Measurements from ENCODE around the gene MYLK. TPM values are rescaled to one million over a fixed set of nuclear protein-coding genes. Genes with fewer than 3 reads are reported as not detected.

Gene MYLK
- total and polyA plus RNA-seq, 5 donors from 2014 or later = 0.07 to 2.9 (median 0.20) TPM; not detected in 1

- no peak overlapping the region for H3K4me3 ChIP-seq (ENCODE audit: low read depth, low read length)
- DNase-seq (no peak), ATAC-seq (ENCODE audit: low read depth in 2 of 2) (no peak)
- Mint-ChIP-seq H3K27me3 (no peaks in the 10 kb centered on the region), H3K4me1 (no peaks in the 10 kb centered on the region), H3K27ac (no peak overlapping the region), H3K9me3 (no peaks in the 10 kb centered on the region), H3K36me3 (peaks cover 22% of the 10 kb centered on the region), H3K4me3 (no peak overlapping the region)
- no peak overlapping the region for H3K27ac ChIP-seq (ENCODE audit: insufficient read depth, low read length, poor library complexity, severe bottlenecking)
- H3K27me3 ChIP-seq (ENCODE audit: control insufficient read depth, insufficient read depth, low read length) = no peaks in the 10 kb centered on the region
- H3K4me1 ChIP-seq (ENCODE audit: control insufficient read depth, insufficient read depth, low read length, poor library complexity, severe bottlenecking) = no peaks in the 10 kb centered on the region
- no peaks in the 10 kb centered on the region for H3K36me3 ChIP-seq (ENCODE audit: control insufficient read depth, insufficient read depth, low read length)
- no peaks in the 10 kb centered on the region for H3K9me3 ChIP-seq (ENCODE audit: control insufficient read depth in 2 of 2, low read length in 2 of 2)
These were observed 247.0 kb downstream of the MYLK start for GRCh38 chr3:123637131-123637530.

DNA sequence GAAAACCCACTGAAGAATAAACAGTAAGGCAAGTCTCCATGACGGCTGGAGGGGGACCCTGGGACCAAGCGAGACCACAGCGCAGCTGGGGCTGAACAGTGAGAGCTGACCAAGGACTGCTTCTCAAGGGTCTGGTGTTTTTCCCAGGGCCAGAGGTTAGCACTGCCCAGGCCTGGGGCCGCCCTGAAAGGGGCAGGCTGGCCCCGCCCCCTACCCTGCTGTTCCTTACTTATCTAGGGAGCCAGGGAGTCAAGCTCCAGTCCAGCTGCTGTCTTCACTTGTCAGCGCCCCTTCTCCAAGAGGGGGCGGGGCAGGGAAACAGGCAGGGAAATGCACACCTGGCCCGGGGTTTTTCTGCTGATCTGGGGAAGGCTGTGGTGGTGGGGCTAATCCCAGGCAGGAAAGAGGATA lies 247.7 kb downstream of the MYLK start:
- Histone ChIP-seq H3K27ac (ENCODE audit: insufficient read depth, low read length, poor library complexity, severe bottlenecking) (no peak overlapping the region), H3K4me1 (ENCODE audit: control insufficient read depth, insufficient read depth, low read length, poor library complexity, severe bottlenecking) (no peaks in the 10 kb centered on the region), H3K27me3 (ENCODE audit: control insufficient read depth, insufficient read depth, low read length) (no peaks in the 10 kb centered on the region), H3K36me3 (ENCODE audit: control insufficient read depth, insufficient read depth, low read length) (no peaks in the 10 kb centered on the region), H3K9me3 (ENCODE audit: control insufficient read depth in 2 of 2, low read length in 2 of 2) (no peaks in the 10 kb centered on the region), H3K4me3 (ENCODE audit: low read depth, low read length) (no peak overlapping the region)
- Mint-ChIP-seq H3K27me3 (no peaks in the 10 kb centered on the region), H3K4me3 (no peak overlapping the region), H3K9me3 (no peaks in the 10 kb centered on the region), H3K4me1 (no peaks in the 10 kb centered on the region), H3K27ac (no peak overlapping the region), H3K36me3 (peaks cover 23% of the 10 kb centered on the region)
- DNase-seq (no peak), ATAC-seq (ENCODE audit: low read depth in 2 of 2) (no peak)

- H3K27me3 Mint-ChIP-seq = no peaks in the 10 kb centered on the region
- Histone ChIP-seq H3K9me3 (ENCODE audit: control insufficient read depth in 2 of 2, low read length in 2 of 2) (no peaks in the 10 kb centered on the region), H3K4me3 (ENCODE audit: low read depth, low read length) (no peak overlapping the region), H3K4me1 (ENCODE audit: control insufficient read depth, insufficient read depth, low read length, poor library complexity, severe bottlenecking) (no peaks in the 10 kb centered on the region), H3K27me3 (ENCODE audit: control insufficient read depth, insufficient read depth, low read length) (no peaks in the 10 kb centered on the region), H3K36me3 (ENCODE audit: control insufficient read depth, insufficient read depth, low read length) (no peaks in the 10 kb centered on the region), H3K27ac (ENCODE audit: insufficient read depth, low read length, poor library complexity, severe bottlenecking) (no peak overlapping the region)
- ATAC-seq (ENCODE audit: low read depth in 2 of 2) (no peak), DNase-seq (no peak)
- H3K4me1 Mint-ChIP-seq = no peaks in the 10 kb centered on the region
- no peak overlapping the region for H3K27ac Mint-ChIP-seq
- no peaks in the 10 kb centered on the region for H3K9me3 Mint-ChIP-seq
- H3K36me3 Mint-ChIP-seq = peaks cover 27% of the 10 kb centered on the region
- H3K4me3 Mint-ChIP-seq = no peak overlapping the region
These were observed 248.4 kb downstream of the MYLK start for GRCh38 chr3:123635717-123636116.

GRCh38 chr3:123635217-123635616 lies 248.9 kb downstream of the MYLK start:
- H3K9me3 Mint-ChIP-seq = no peaks in the 10 kb centered on the region
- Histone ChIP-seq H3K4me3 (ENCODE audit: low read depth, low read length) (no peak overlapping the region), H3K27me3 (ENCODE audit: control insufficient read depth, insufficient read depth, low read length) (no peaks in the 10 kb centered on the region), H3K9me3 (ENCODE audit: control insufficient read depth in 2 of 2, low read length in 2 of 2) (no peaks in the 10 kb centered on the region), H3K36me3 (ENCODE audit: control insufficient read depth, insufficient read depth, low read length) (no peaks in the 10 kb centered on the region), H3K27ac (ENCODE audit: insufficient read depth, low read length, poor library complexity, severe bottlenecking) (no peak overlapping the region), H3K4me1 (ENCODE audit: control insufficient read depth, insufficient read depth, low read length, poor library complexity, severe bottlenecking) (no peaks in the 10 kb centered on the region)
- no peak overlapping the region for H3K4me3 Mint-ChIP-seq
- ATAC-seq (ENCODE audit: low read depth in 2 of 2) (no peak), DNase-seq (no peak)
- no peak overlapping the region for H3K27ac Mint-ChIP-seq
- peaks cover 32% of the 10 kb centered on the region for H3K36me3 Mint-ChIP-seq
- no peaks in the 10 kb centered on the region for H3K4me1 Mint-ChIP-seq
- no peaks in the 10 kb centered on the region for H3K27me3 Mint-ChIP-seq

- Histone ChIP-seq H3K9me3 (ENCODE audit: control insufficient read depth in 2 of 2, low read length in 2 of 2) (no peaks in the 10 kb centered on the region), H3K27ac (ENCODE audit: insufficient read depth, low read length, poor library complexity, severe bottlenecking) (no peak overlapping the region), H3K27me3 (ENCODE audit: control insufficient read depth, insufficient read depth, low read length) (no peaks in the 10 kb centered on the region), H3K4me1 (ENCODE audit: control insufficient read depth, insufficient read depth, low read length, poor library complexity, severe bottlenecking) (no peaks in the 10 kb centered on the region), H3K36me3 (ENCODE audit: control insufficient read depth, insufficient read depth, low read length) (no peaks in the 10 kb centered on the region), H3K4me3 (ENCODE audit: low read depth, low read length) (no peak overlapping the region)
- no peak for ATAC-seq (ENCODE audit: low read depth in 2 of 2)
- Mint-ChIP-seq H3K4me1 (no peaks in the 10 kb centered on the region), H3K36me3 (peaks cover 36% of the 10 kb centered on the region), H3K4me3 (no peak overlapping the region), H3K9me3 (no peaks in the 10 kb centered on the region), H3K27me3 (no peaks in the 10 kb centered on the region), H3K27ac (peak overlapping the region in 1 of 3 donors; percentile 41)
- DNase-seq = no peak
These were observed 249.7 kb downstream of the MYLK start for GRCh38 chr3:123634149-123635051.

- no peak overlapping the region for H3K4me3 Mint-ChIP-seq
- Histone ChIP-seq H3K36me3 (ENCODE audit: control insufficient read depth, insufficient read depth, low read length) (no peaks in the 10 kb centered on the region), H3K27ac (ENCODE audit: insufficient read depth, low read length, poor library complexity, severe bottlenecking) (no peak overlapping the region), H3K27me3 (ENCODE audit: control insufficient read depth, insufficient read depth, low read length) (no peaks in the 10 kb centered on the region), H3K4me3 (ENCODE audit: low read depth, low read length) (no peak overlapping the region), H3K9me3 (ENCODE audit: control insufficient read depth in 2 of 2, low read length in 2 of 2) (no peaks in the 10 kb centered on the region), H3K4me1 (ENCODE audit: control insufficient read depth, insufficient read depth, low read length, poor library complexity, severe bottlenecking) (no peaks in the 10 kb centered on the region)
- no peaks in the 10 kb centered on the region for H3K27me3 Mint-ChIP-seq
- ATAC-seq (ENCODE audit: low read depth in 2 of 2) (no peak), DNase-seq (no peak)
- no peak overlapping the region for H3K27ac Mint-ChIP-seq
- no peaks in the 10 kb centered on the region for H3K9me3 Mint-ChIP-seq
- no peaks in the 10 kb centered on the region for H3K4me1 Mint-ChIP-seq
- peaks cover 36% of the 10 kb centered on the region for H3K36me3 Mint-ChIP-seq
These were observed 250.6 kb downstream of the MYLK start for GRCh38 chr3:123633530-123633929.

DNA sequence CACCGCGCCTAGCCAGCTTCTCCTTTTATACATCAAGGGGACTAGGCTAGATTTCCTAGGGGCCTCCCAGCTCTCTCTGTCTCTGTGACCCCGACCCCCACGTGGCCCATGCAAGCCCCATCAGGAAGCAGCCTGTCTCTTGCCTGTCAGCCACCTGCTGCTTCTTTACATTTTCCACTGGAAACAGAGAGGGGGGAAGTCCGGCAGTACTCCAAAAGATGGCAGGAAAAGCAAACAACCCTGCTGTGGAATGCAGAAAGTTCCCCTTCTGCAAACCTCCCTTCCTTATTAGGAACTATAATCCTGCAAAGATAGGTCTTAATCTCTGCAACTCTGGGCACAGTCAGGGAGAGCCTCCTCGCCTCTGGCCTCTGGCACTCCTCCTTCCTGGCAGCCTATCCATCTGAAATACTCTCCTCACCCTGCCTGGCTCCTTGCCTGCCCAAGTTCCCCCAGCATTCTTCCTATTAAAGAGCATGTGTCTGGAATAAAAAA lies 251.9 kb downstream of the MYLK start:
- Mint-ChIP-seq H3K9me3 (no peaks in the 10 kb centered on the region), H3K36me3 (peaks cover 36% of the 10 kb centered on the region), H3K4me1 (no peaks in the 10 kb centered on the region), H3K27ac (peak overlapping the region in 1 of 3 donors; percentile 28), H3K4me3 (no peak overlapping the region), H3K27me3 (no peaks in the 10 kb centered on the region)
- H3K4me1 ChIP-seq (ENCODE audit: control insufficient read depth, insufficient read depth, low read length, poor library complexity, severe bottlenecking) = no peaks in the 10 kb centered on the region
- H3K36me3 ChIP-seq (ENCODE audit: control insufficient read depth, insufficient read depth, low read length) = no peaks in the 10 kb centered on the region
- no peak overlapping the region for H3K27ac ChIP-seq (ENCODE audit: insufficient read depth, low read length, poor library complexity, severe bottlenecking)
- ATAC-seq (ENCODE audit: low read depth in 2 of 2) = no peak
- no peaks in the 10 kb centered on the region for H3K9me3 ChIP-seq (ENCODE audit: control insufficient read depth in 2 of 2, low read length in 2 of 2)
- no peak overlapping the region for H3K4me3 ChIP-seq (ENCODE audit: low read depth, low read length)
- H3K27me3 ChIP-seq (ENCODE audit: control insufficient read depth, insufficient read depth, low read length) = no peaks in the 10 kb centered on the region
- no peak for DNase-seq

- no peak overlapping the region for H3K27ac ChIP-seq (ENCODE audit: insufficient read depth, low read length, poor library complexity, severe bottlenecking)
- H3K4me1 ChIP-seq (ENCODE audit: control insufficient read depth, insufficient read depth, low read length, poor library complexity, severe bottlenecking) = no peaks in the 10 kb centered on the region
- H3K27ac Mint-ChIP-seq = no peak overlapping the region
- no peaks in the 10 kb centered on the region for H3K27me3 ChIP-seq (ENCODE audit: control insufficient read depth, insufficient read depth, low read length)
- no peaks in the 10 kb centered on the region for H3K4me1 Mint-ChIP-seq
- no peak overlapping the region for H3K4me3 ChIP-seq (ENCODE audit: low read depth, low read length)
- no peaks in the 10 kb centered on the region for H3K27me3 Mint-ChIP-seq
- DNase-seq = no peak
- H3K4me3 Mint-ChIP-seq = no peak overlapping the region
- H3K9me3 ChIP-seq (ENCODE audit: control insufficient read depth in 2 of 2, low read length in 2 of 2) = no peaks in the 10 kb centered on the region
- H3K9me3 Mint-ChIP-seq = no peaks in the 10 kb centered on the region
- peaks cover 32% of the 10 kb centered on the region for H3K36me3 Mint-ChIP-seq
- ATAC-seq (ENCODE audit: low read depth in 2 of 2) = no peak
- H3K36me3 ChIP-seq (ENCODE audit: control insufficient read depth, insufficient read depth, low read length) = no peaks in the 10 kb centered on the region
These were observed 254.4 kb downstream of the MYLK start for GRCh38 chr3:123629747-123630047.
